ENCODE measurements around the gene PPM1A.

Gene PPM1A

GRCh38 chr14:60226298-60226697, 22.7 kb upstream of the PPM1A start:
- TF ChIP-seq CTCF (IDR thresholded peaks at IDR 0.05; ENCODE audit: extremely low read depth, missing control alignments), result no peak
- DNase-seq (ENCODE audit: low spot score), result no peak

- no peak for DNase-seq (ENCODE audit: low spot score)
- no peak for TF ChIP-seq CTCF (IDR thresholded peaks at IDR 0.05; ENCODE audit: extremely low read depth, missing control alignments)
Observed at GRCh38 chr14:60227291-60227690, 21.7 kb upstream of the PPM1A start.

- TF ChIP-seq CTCF (IDR thresholded peaks at IDR 0.05; ENCODE audit: extremely low read depth, missing control alignments), result no peak
- no peak for DNase-seq (ENCODE audit: low spot score)
Observed at GRCh38 chr14:60229614-60230013, 19.4 kb upstream of the PPM1A start.

DNA sequence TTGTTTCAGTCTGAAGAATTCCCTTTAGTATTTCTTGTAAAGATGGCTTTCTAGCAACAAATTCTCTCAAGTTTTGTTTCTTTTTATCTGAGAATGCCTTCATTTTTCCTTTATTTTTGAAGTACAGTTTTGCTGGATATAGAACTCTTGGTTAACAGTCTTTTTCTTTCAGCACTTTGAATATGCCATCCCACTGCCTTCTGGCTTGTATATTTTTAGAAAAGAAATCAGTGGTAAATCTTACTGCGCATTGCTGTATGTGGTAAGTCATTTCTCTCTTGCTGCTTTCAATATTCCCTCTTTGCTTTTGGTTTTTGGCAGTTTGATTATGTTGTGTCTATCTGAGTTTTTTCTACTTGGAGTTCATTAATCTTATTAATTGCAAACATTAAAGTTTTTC, 16.8 kb upstream of the PPM1A start:
- TF ChIP-seq CTCF (IDR thresholded peaks at IDR 0.05; ENCODE audit: extremely low read depth, missing control alignments), result no peak
- no peak for DNase-seq (ENCODE audit: low spot score)

DNA sequence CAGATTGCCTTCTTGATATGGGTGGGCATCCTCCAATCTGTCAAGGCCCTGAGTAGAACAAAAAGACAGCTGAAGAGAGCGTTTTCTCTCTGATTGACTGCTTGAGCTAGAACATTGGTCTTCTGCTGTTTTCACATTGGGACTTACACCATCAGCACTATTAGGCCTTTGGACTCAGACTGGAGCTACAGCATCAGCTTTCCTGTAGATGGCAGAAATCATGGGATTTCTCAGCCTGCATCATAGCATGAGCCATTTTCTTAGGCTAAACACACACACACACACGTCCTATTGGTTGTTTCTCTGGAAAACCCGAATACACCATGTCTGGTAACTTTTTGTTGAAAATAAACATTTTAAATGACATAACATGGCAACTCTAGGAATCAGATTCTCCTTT, 15.8 kb upstream of the PPM1A start:
- no peak for TF ChIP-seq CTCF (IDR thresholded peaks at IDR 0.05; ENCODE audit: extremely low read depth, missing control alignments)
- no peak for DNase-seq (ENCODE audit: low spot score)

GRCh38 chr14:60233891-60234290, 15.1 kb upstream of the PPM1A start:
- no peak for DNase-seq (ENCODE audit: low spot score)
- no peak for TF ChIP-seq CTCF (IDR thresholded peaks at IDR 0.05; ENCODE audit: extremely low read depth, missing control alignments)

GRCh38 chr14:60235440-60235839, 13.6 kb upstream of the PPM1A start:
- TF ChIP-seq CTCF (IDR thresholded peaks at IDR 0.05; ENCODE audit: extremely low read depth, missing control alignments), result no peak
- DNase-seq (ENCODE audit: low spot score), result no peak

Measured in GM20000 (cell line).